Progenitor cell of endocrine pancreas (in vitro differentiated cells): ENCODE results near the gene EHF. TPM values are rescaled to one million over a fixed set of nuclear protein-coding genes. Genes with fewer than 3 reads are reported as not detected.

Source experiments
- DNase-seq: peaks from one replicate; pipeline ENCODE4 v3.0.0; 2021; ENCODE audit warnings: low spot score; ENCODE audit not compliant: unreplicated experiment
- H3K27ac Mint-ChIP-seq: 2 replicates; pipeline ENCODE4 v1.8.0; 2021; ENCODE audit warnings: mild to moderate bottlenecking, moderate library complexity, mixed read lengths
- H3K27me3 Mint-ChIP-seq: 2 replicates; pipeline ENCODE4 v1.8.0; 2021; ENCODE audit warnings: mixed read lengths
- H3K36me3 Mint-ChIP-seq: 2 replicates; pipeline ENCODE4 v1.8.0; 2022; ENCODE audit warnings: mixed read lengths; ENCODE audit not compliant: insufficient read depth
- H3K4me1 Mint-ChIP-seq: 2 replicates; pipeline ENCODE4 v1.8.0; 2021; ENCODE audit warnings: low read depth, mixed read lengths
- H3K4me3 Mint-ChIP-seq: 2 replicates; pipeline ENCODE4 v1.8.0; 2021; ENCODE audit warnings: low read depth, mild to moderate bottlenecking, moderate library complexity, mixed read lengths
- H3K9me3 Mint-ChIP-seq: 2 replicates; pipeline ENCODE4 v1.8.0; 2021; ENCODE audit warnings: low read depth, mixed read lengths
- CTCF ChIP-seq: fragments of 200-600 bp; sonication (generic); IDR thresholded peaks from one replicate; pipeline ENCODE4 v1.5.0; 2021; ENCODE audit warnings: antibody characterized with exemption, mild to moderate bottlenecking; ENCODE audit not compliant: unreplicated experiment
- total RNA-seq: library from RNA; stranded (reverse); gene quantifications from 2 replicates; pipeline ENCODE4 v1.2.1, GENCODE V29; 2021

EHF gene
- total RNA-seq, 1 donor from 2014 or later, result 18.6 TPM

GRCh38 chr11:34583818-34584217 is 37.1 kb upstream of the EHF start:
- Mint-ChIP-seq H3K36me3 (no peaks in the 10 kb centered on the region), H3K4me3 (no peak overlapping the region), H3K4me1 (peaks cover 27% of the 10 kb centered on the region), H3K27ac (no peak overlapping the region), H3K9me3 (no peaks in the 10 kb centered on the region), H3K27me3 (peaks cover 4% of the 10 kb centered on the region)
- no peak for TF ChIP-seq CTCF
- no peak for DNase-seq

GRCh38 chr11:34585304-34585734 is 35.6 kb upstream of the EHF start:
- no peak for TF ChIP-seq CTCF
- H3K4me1 Mint-ChIP-seq, result peaks cover 29% of the 10 kb centered on the region
- H3K27me3 Mint-ChIP-seq, result no peaks in the 10 kb centered on the region
- H3K9me3 Mint-ChIP-seq, result no peaks in the 10 kb centered on the region
- no peak overlapping the region for H3K4me3 Mint-ChIP-seq
- no peaks in the 10 kb centered on the region for H3K36me3 Mint-ChIP-seq
- DNase-seq, result no peak
- no peak overlapping the region for H3K27ac Mint-ChIP-seq

GRCh38 chr11:34585735-34586487 is 35.0 kb upstream of the EHF start:
- peak; percentile 76 for TF ChIP-seq CTCF
- no peaks in the 10 kb centered on the region for H3K27me3 Mint-ChIP-seq
- peaks cover 29% of the 10 kb centered on the region for H3K4me1 Mint-ChIP-seq
- peak overlapping the region; percentile 30 for H3K27ac Mint-ChIP-seq
- H3K4me3 Mint-ChIP-seq, result peak overlapping the region; percentile 14
- H3K36me3 Mint-ChIP-seq, result no peaks in the 10 kb centered on the region
- H3K9me3 Mint-ChIP-seq, result no peaks in the 10 kb centered on the region
- no peak for DNase-seq

GRCh38 chr11:34586488-34587281 is 34.2 kb upstream of the EHF start:
- no peaks in the 10 kb centered on the region for H3K9me3 Mint-ChIP-seq
- H3K4me3 Mint-ChIP-seq, result no peak overlapping the region
- H3K27ac Mint-ChIP-seq, result no peak overlapping the region

More at GRCh38 chr11:34586488-34587281, 34.2 kb upstream of the EHF start:
- no peak for DNase-seq
- Mint-ChIP-seq H3K4me1 (peaks cover 29% of the 10 kb centered on the region), H3K36me3 (no peaks in the 10 kb centered on the region), H3K27me3 (no peaks in the 10 kb centered on the region)
- TF ChIP-seq CTCF, result no peak
